Effector CD8-positive, alpha-beta T cell (primary cell): ENCODE results near the gene EPN3.

ENCODE experiments used
- DNase-seq: peaks from one replicate; lab custom pipeline; 2025; lab: John Stamatoyannopoulos, UW

EPN3 gene

GRCh38 chr17:50508573-50509460 lies 23.7 kb upstream of the EPN3 start:
- no peak for DNase-seq

- DNase-seq, result no peak
Measured at GRCh38 chr17:50511058-50511457, 21.5 kb upstream of the EPN3 start.

GRCh38 chr17:50513495-50513894 lies 19.0 kb upstream of the EPN3 start:
- DNase-seq, result no peak

GRCh38 chr17:50514388-50514787 lies 18.1 kb upstream of the EPN3 start:
- no peak for DNase-seq

GRCh38 chr17:50514936-50515702 lies 17.4 kb upstream of the EPN3 start:
- no peak for DNase-seq

- DNase-seq, result no peak
Measured at GRCh38 chr17:50517011-50517410, 15.5 kb upstream of the EPN3 start.

- DNase-seq, result no peak
Measured at GRCh38 chr17:50517504-50518383, 14.8 kb upstream of the EPN3 start.

- no peak for DNase-seq
Measured at GRCh38 chr17:50518384-50519023, 14.0 kb upstream of the EPN3 start.

- no peak for DNase-seq
Measured at GRCh38 chr17:50519141-50519834, 13.2 kb upstream of the EPN3 start.

- DNase-seq, result no peak
Measured at GRCh38 chr17:50520483-50520882, 12.1 kb upstream of the EPN3 start.

- DNase-seq, result no peak
Measured at GRCh38 chr17:50521514-50521913, 11.0 kb upstream of the EPN3 start.

GRCh38 chr17:50522766-50523165 lies 9.8 kb upstream of the EPN3 start:
- no peak for DNase-seq

- DNase-seq, result no peak
Measured at GRCh38 chr17:50523208-50523607, 9.3 kb upstream of the EPN3 start.

GRCh38 chr17:50524838-50525237 lies 7.7 kb upstream of the EPN3 start:
- no peak for DNase-seq

GRCh38 chr17:50527155-50527762 lies 5.3 kb upstream of the EPN3 start:
- no peak for DNase-seq

GRCh38 chr17:50527949-50528474 lies 4.5 kb upstream of the EPN3 start:
- DNase-seq, result no peak

- DNase-seq, result no peak
Measured at GRCh38 chr17:50529849-50530248, 2.7 kb upstream of the EPN3 start.

- DNase-seq, result no peak
Measured at GRCh38 chr17:50531428-50532025, 1.0 kb upstream of the EPN3 start.

- no peak for DNase-seq
Measured at GRCh38 chr17:50533185-50533584, 650 bp downstream of the EPN3 start.

- DNase-seq, result no peak
Measured at GRCh38 chr17:50533720-50534148, 1.2 kb downstream of the EPN3 start.
